ENCODE data around the gene CEP41.

GRCh38 chr7:130405003-130405402 is 35.8 kb downstream of the CEP41 start:
- no peak for TF ChIP-seq POLR2A (IDR thresholded peaks at IDR 0.05)
- TF ChIP-seq CTCF (IDR thresholded peaks at IDR 0.05) = no peak
